ENCODE measurements around the gene FOXA3. TPM values are rescaled to one million over a fixed set of nuclear protein-coding genes. Genes with fewer than 3 reads are reported as not detected.

FOXA3 gene
- total and polyA plus RNA-seq, 10 of the 15 experiments (the other 5 are each of a cell fraction or from before 2014, with no cell fraction given): 0.04 to 0.83 (median 0.11) TPM; not detected in 5

- TF ChIP-seq MTA3 (IDR thresholded peaks at IDR 0.05; ENCODE audit: borderline replicate concordance, low read length): no peak
- TF ChIP-seq BCL11A (IDR thresholded peaks at IDR 0.05; ENCODE audit: low read depth, low read length): no peak
- TF ChIP-seq SMAD5 (IDR thresholded peaks at IDR 0.05; ENCODE audit: low read depth): no peak
- TF ChIP-seq ELK1 (IDR thresholded peaks at IDR 0.05; ENCODE audit: low read depth, low read length): no peak
- TF ChIP-seq HCFC1 (IDR thresholded peaks at IDR 0.05; ENCODE audit: low read length): no peak
- no peak for TF ChIP-seq RAD51 (IDR thresholded peaks at IDR 0.05)
- no peak for TF ChIP-seq ZNF24 (IDR thresholded peaks at IDR 0.05)
- WGBS (ENCODE audit: insufficient coverage, insufficient replicate concordance, low lambda C conversion rate, missing lambda C conversion rate): 90% methylated on average over 14 of the region's 16 CpGs
- BruUV-seq (replicated peaks): no TSS peak
- in situ Hi-C loops (cut with MboI) (no loop called here), intact Hi-C loops (cut with micrococcal nuclease; ENCODE audit: unreplicated experiment) (no loop called here)
- no peak overlapping the region for H3K9ac ChIP-seq (ENCODE audit: control insufficient read depth, insufficient read depth, low read length)
- H3K79me2 ChIP-seq (ENCODE audit: control insufficient read depth, insufficient read depth, low read length): no peaks in the 10 kb centered on the region
- CTCF ChIA-PET: interaction anchor here (0.6 to 1.1 kb wide), 2 partner anchors 8 to 11 kb away, joined by 3 read pairs; no protein-coding TSS in a partner anchor
- no peaks in the 10 kb centered on the region for H3K9me3 ChIP-seq (replicated peaks; ENCODE audit: control insufficient read depth, insufficient read depth, low read length)
- H3K36me3 ChIP-seq (ENCODE audit: control insufficient read depth in 2 of 2, insufficient read depth in 2 of 2, low read length in 1 of 2): peaks cover 29 to 55% of the 10 kb centered on the region in 2 experiments
- RAD21 ChIA-PET (ENCODE audit: unreplicated experiment): no interaction called here
- no peak overlapping the region for H2AFZ ChIP-seq (ENCODE audit: control insufficient read depth, low read depth, low read length)
- no peak overlapping the region for H3K4me3 ChIP-seq
- H3K27ac ChIP-seq (ENCODE audit: control insufficient read depth, insufficient read depth): no peak overlapping the region
- POLR2A ChIA-PET: interaction anchor here (0.6 kb wide), 1 partner anchor 542 kb away, joined by 4 read pairs; no protein-coding TSS in a partner anchor
- SMC1A ChIA-PET (ENCODE audit: uncharacterized antibody, unreplicated experiment): no interaction called here
- ATAC-seq (no peak), DNase-seq (ENCODE audit: low read depth, low spot score) (no peak), FAIRE-seq (no peak)
- no peaks in the 10 kb centered on the region for H4K20me1 ChIP-seq (ENCODE audit: control insufficient read depth, insufficient read depth)
- H3K4me1 ChIP-seq (ENCODE audit: control insufficient read depth, insufficient read depth, low read length): no peaks in the 10 kb centered on the region; the same call in 1 of the 2 replicates
- no peak overlapping the region for H3K4me2 ChIP-seq (ENCODE audit: control insufficient read depth, insufficient read depth)
- no peaks in the 10 kb centered on the region for H3K27me3 ChIP-seq (replicated peaks in 1 of 2; ENCODE audit: control insufficient read depth in 2 of 2, insufficient read depth in 2 of 2, low read length in 1 of 2)
Measured at GRCh38 chr19:45827459-45828093, 36.5 kb upstream of the FOXA3 start.

All from GM12878 (cell line).